ENCODE results near the gene GABRB3. TPM values are rescaled to one million over a fixed set of nuclear protein-coding genes. Genes with fewer than 3 reads are reported as not detected.

The GABRB3 gene
- total and polyA plus RNA-seq, 2 donors (not counting 1 experiment from before 2014, with no cell fraction given) = 0.07 TPM; not detected in 1

GRCh38 chr15:26561896-26562295 is 211.0 kb downstream of the GABRB3 start:
- ATAC-seq (ENCODE audit: low read depth) (no peak), DNase-seq (no peak)
- Histone ChIP-seq H3K9ac (ENCODE audit: low read length) (no peak overlapping the region), H3K4me3 (ENCODE audit: control extremely low read depth in 1 of 5, extremely low read depth in 1 of 5, insufficient read depth in 1 of 5, low read depth in 2 of 5, low read length in 4 of 5) (no peak overlapping the region), H3K9me3 (ENCODE audit: control extremely low read depth in 1 of 3, control insufficient read depth in 2 of 3, insufficient read depth in 1 of 3, low read length in 2 of 3) (peaks cover 0 to 17% (median 0%) of the 10 kb centered on the region in 3 donors), H3K27ac (ENCODE audit: low read length in 2 of 2) (no peak overlapping the region), H3K79me2 (ENCODE audit: control insufficient read depth, insufficient read depth, low read length) (no peaks in the 10 kb centered on the region), H3K4me2 (replicated peaks; ENCODE audit: low read depth, low read length, poor library complexity, severe bottlenecking) (no peak overlapping the region), H3K27me3 (replicated peaks in 1 of 4; ENCODE audit: control extremely low read depth in 1 of 4, control insufficient read depth in 3 of 4, insufficient read depth in 4 of 4, low read length in 3 of 4) (no peaks in the 10 kb centered on the region), H3K4me1 (ENCODE audit: control insufficient read depth in 2 of 2, insufficient read depth in 2 of 2, low read length in 2 of 2) (no peaks in the 10 kb centered on the region), H2AFZ (ENCODE audit: insufficient read depth, low read depth, low read length, poor library complexity, severe bottlenecking) (no peak overlapping the region), H3K36me3 (replicated peaks in 1 of 2; ENCODE audit: control extremely low read depth in 1 of 2, control insufficient read depth in 1 of 2, extremely low read depth in 1 of 2, insufficient read depth in 2 of 2, low read length in 1 of 2) (no peaks in the 10 kb centered on the region), H4K20me1 (ENCODE audit: control insufficient read depth, insufficient read depth, low read length, poor library complexity, severe bottlenecking) (no peaks in the 10 kb centered on the region)
- intact Hi-C loops (cut with micrococcal nuclease) = no loop called here
- Mint-ChIP-seq H3K27ac (no peak overlapping the region), H3K27me3 (no peaks in the 10 kb centered on the region), H3K4me1 (no peaks in the 10 kb centered on the region), H3K4me3 (no peak overlapping the region), H3K9me3 (ENCODE audit: insufficient read depth) (peaks cover 7% of the 10 kb centered on the region)
- 100% methylated on average over 3 of the region's 7 CpGs for WGBS (ENCODE audit: insufficient coverage)
- no peak for TF ChIP-seq EZH2 (IDR thresholded peaks at IDR 0.05; ENCODE audit: borderline replicate concordance, insufficient read depth, low read depth, low read length, poor library complexity, severe bottlenecking)
- no peak for TF ChIP-seq CTCF (IDR thresholded peaks at IDR 0.05)
- ChIA-PET CTCF (no interaction called here), POLR2A (no interaction called here)

- Histone ChIP-seq H3K9me3 (ENCODE audit: control extremely low read depth in 1 of 3, control insufficient read depth in 2 of 3, insufficient read depth in 1 of 3, low read length in 2 of 3) (peaks cover 0 to 20% (median 0%) of the 10 kb centered on the region in 3 donors), H3K4me2 (replicated peaks; ENCODE audit: low read depth, low read length, poor library complexity, severe bottlenecking) (no peak overlapping the region), H3K36me3 (replicated peaks in 1 of 2; ENCODE audit: control extremely low read depth in 1 of 2, control insufficient read depth in 1 of 2, extremely low read depth in 1 of 2, insufficient read depth in 2 of 2, low read length in 1 of 2) (no peaks in the 10 kb centered on the region), H3K27me3 (replicated peaks in 1 of 4; ENCODE audit: control extremely low read depth in 1 of 4, control insufficient read depth in 3 of 4, insufficient read depth in 4 of 4, low read length in 3 of 4) (no peaks in the 10 kb centered on the region), H3K4me1 (ENCODE audit: control insufficient read depth in 2 of 2, insufficient read depth in 2 of 2, low read length in 2 of 2) (no peaks in the 10 kb centered on the region), H3K79me2 (ENCODE audit: control insufficient read depth, insufficient read depth, low read length) (no peaks in the 10 kb centered on the region), H2AFZ (ENCODE audit: insufficient read depth, low read depth, low read length, poor library complexity, severe bottlenecking) (no peak overlapping the region), H3K4me3 (ENCODE audit: control extremely low read depth in 1 of 5, extremely low read depth in 1 of 5, insufficient read depth in 1 of 5, low read depth in 2 of 5, low read length in 4 of 5) (no peak overlapping the region), H3K27ac (ENCODE audit: low read length in 2 of 2) (no peak overlapping the region), H4K20me1 (ENCODE audit: control insufficient read depth, insufficient read depth, low read length, poor library complexity, severe bottlenecking) (no peaks in the 10 kb centered on the region), H3K9ac (ENCODE audit: low read length) (no peak overlapping the region)
- intact Hi-C loops (cut with micrococcal nuclease) = no loop called here
- H3K4me1 Mint-ChIP-seq = no peaks in the 10 kb centered on the region
- CTCF ChIA-PET = no interaction called here
- ATAC-seq (ENCODE audit: low read depth) (no peak), DNase-seq (no peak)
- no CpG with 5 or more reads among the region's 5 CpGs for WGBS (ENCODE audit: insufficient coverage)
- POLR2A ChIA-PET = no interaction called here
- no peak overlapping the region for H3K4me3 Mint-ChIP-seq
- H3K27ac Mint-ChIP-seq = no peak overlapping the region
- TF ChIP-seq CTCF (IDR thresholded peaks at IDR 0.05) = no peak
- no peak for TF ChIP-seq EZH2 (IDR thresholded peaks at IDR 0.05; ENCODE audit: borderline replicate concordance, insufficient read depth, low read depth, low read length, poor library complexity, severe bottlenecking)
- peaks cover 10% of the 10 kb centered on the region for H3K9me3 Mint-ChIP-seq (ENCODE audit: insufficient read depth)
- H3K27me3 Mint-ChIP-seq = no peaks in the 10 kb centered on the region
Measured at GRCh38 chr15:26561130-26561529, 211.7 kb downstream of the GABRB3 start.

Data from B cell (primary cell).